Stimulated activated CD8-positive, alpha-beta memory T cell treated with anti-CD3 and anti-CD28 coated beads, Interleukin-12 subunit alpha, Interleukin-12 subunit beta, amount 100 ng/mL, for 1 hour (primary cell): ENCODE measurements around the gene NIPBL.
"Not testable (repeated sequence)": the region's sequence is repeated elsewhere in the genome, so short reads cannot be mapped to it uniquely, and the experiment has no call there.

Experiments
- DNase-seq: peaks from one replicate; pipeline ENCODE4 v3.0.0-alpha.2; 2020; ENCODE audit warnings: low read depth

NIPBL gene

GRCh38 chr5:36946101-36946500, 69.5 kb downstream of the NIPBL start:
- DNase-seq = no peak

GRCh38 chr5:36948041-36948440, 71.5 kb downstream of the NIPBL start:
- DNase-seq = no peak

- no peak for DNase-seq
These were observed 72.1 kb downstream of the NIPBL start for GRCh38 chr5:36948650-36949049.

- DNase-seq = no peak
These were observed 73.0 kb downstream of the NIPBL start for GRCh38 chr5:36949593-36949992.

- no peak for DNase-seq
These were observed 74.3 kb downstream of the NIPBL start for GRCh38 chr5:36950586-36951457.

- no peak for DNase-seq
These were observed 76.5 kb downstream of the NIPBL start for GRCh38 chr5:36953043-36953442.

GRCh38 chr5:36957953-36958537, 81.5 kb downstream of the NIPBL start:
- DNase-seq = no peak

- DNase-seq = no peak
These were observed 82.0 kb downstream of the NIPBL start for GRCh38 chr5:36958612-36959011.

- DNase-seq = no peak
These were observed 88.6 kb downstream of the NIPBL start for GRCh38 chr5:36965179-36965578.

- no peak for DNase-seq
These were observed 93.3 kb downstream of the NIPBL start for GRCh38 chr5:36969700-36970395.

GRCh38 chr5:36978196-36978595, 101.6 kb downstream of the NIPBL start:
- no peak for DNase-seq

GRCh38 chr5:36982146-36982545, 105.6 kb downstream of the NIPBL start:
- DNase-seq = no peak

- DNase-seq = no peak
These were observed 108.8 kb downstream of the NIPBL start for GRCh38 chr5:36985387-36985786.

GRCh38 chr5:36988396-36988795, 111.8 kb downstream of the NIPBL start:
- DNase-seq = no peak

GRCh38 chr5:36998578-36998977, 122.0 kb downstream of the NIPBL start:
- no peak for DNase-seq

- DNase-seq = no peak
These were observed 125.7 kb downstream of the NIPBL start for GRCh38 chr5:37002176-37002751.

GRCh38 chr5:37005252-37005651, 128.7 kb downstream of the NIPBL start:
- no peak for DNase-seq

- DNase-seq = no peak
These were observed 129.5 kb downstream of the NIPBL start for GRCh38 chr5:37005946-37006540.

GRCh38 chr5:37013181-37013580, 136.6 kb downstream of the NIPBL start:
- DNase-seq = not testable (repeated sequence)

- DNase-seq = no peak
These were observed 137.8 kb downstream of the NIPBL start for GRCh38 chr5:37014321-37014720.

- DNase-seq = no peak
These were observed 139.5 kb downstream of the NIPBL start for GRCh38 chr5:37015795-37016666.
